Measurements from ENCODE around the gene IQGAP2.

Gene IQGAP2

DNA sequence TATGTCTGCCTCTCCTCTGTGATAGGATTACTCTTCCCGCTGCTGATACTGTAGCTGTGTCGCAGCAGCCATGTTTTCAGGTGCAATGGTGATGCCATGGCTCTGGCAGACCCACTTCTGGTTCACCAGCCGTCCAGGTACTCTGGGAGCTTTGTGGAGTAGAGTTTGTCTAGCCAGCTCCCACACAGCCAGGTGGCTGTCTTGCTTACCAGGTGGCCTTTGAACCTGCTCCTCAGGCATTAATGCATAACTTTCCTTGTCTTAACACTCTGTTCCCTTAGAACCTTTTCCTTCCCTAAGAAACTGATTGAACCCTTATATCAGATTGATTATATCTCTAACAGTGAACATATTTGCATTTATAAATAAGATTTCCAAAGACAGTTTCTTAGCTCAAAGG, 177.9 kb downstream of the IQGAP2 start:
- H3K36me3 ChIP-seq (ENCODE audit: control insufficient read depth in 2 of 2, insufficient read depth in 2 of 2, low read length in 2 of 2) = no peaks in the 10 kb centered on the region
- H3K9me3 ChIP-seq (ENCODE audit: control insufficient read depth in 2 of 2, low read length in 2 of 2) = no peaks in the 10 kb centered on the region
- H3K27ac ChIP-seq (ENCODE audit: low read depth in 2 of 2, low read length in 2 of 2) = no peak overlapping the region
- H3K4me1 ChIP-seq (ENCODE audit: control insufficient read depth in 2 of 2, insufficient read depth in 2 of 2, low read length in 2 of 2) = peaks cover 11 to 15% of the 10 kb centered on the region in 2 donors
- H3K9ac ChIP-seq (ENCODE audit: low read depth in 1 of 2, low read length in 2 of 2) = no peak overlapping the region
- H3K4me3 ChIP-seq (ENCODE audit: low read length in 2 of 2) = no peak overlapping the region
- H3K27me3 ChIP-seq (ENCODE audit: control insufficient read depth in 2 of 2, insufficient read depth in 2 of 2, low read length in 2 of 2) = no peaks in the 10 kb centered on the region

DNA sequence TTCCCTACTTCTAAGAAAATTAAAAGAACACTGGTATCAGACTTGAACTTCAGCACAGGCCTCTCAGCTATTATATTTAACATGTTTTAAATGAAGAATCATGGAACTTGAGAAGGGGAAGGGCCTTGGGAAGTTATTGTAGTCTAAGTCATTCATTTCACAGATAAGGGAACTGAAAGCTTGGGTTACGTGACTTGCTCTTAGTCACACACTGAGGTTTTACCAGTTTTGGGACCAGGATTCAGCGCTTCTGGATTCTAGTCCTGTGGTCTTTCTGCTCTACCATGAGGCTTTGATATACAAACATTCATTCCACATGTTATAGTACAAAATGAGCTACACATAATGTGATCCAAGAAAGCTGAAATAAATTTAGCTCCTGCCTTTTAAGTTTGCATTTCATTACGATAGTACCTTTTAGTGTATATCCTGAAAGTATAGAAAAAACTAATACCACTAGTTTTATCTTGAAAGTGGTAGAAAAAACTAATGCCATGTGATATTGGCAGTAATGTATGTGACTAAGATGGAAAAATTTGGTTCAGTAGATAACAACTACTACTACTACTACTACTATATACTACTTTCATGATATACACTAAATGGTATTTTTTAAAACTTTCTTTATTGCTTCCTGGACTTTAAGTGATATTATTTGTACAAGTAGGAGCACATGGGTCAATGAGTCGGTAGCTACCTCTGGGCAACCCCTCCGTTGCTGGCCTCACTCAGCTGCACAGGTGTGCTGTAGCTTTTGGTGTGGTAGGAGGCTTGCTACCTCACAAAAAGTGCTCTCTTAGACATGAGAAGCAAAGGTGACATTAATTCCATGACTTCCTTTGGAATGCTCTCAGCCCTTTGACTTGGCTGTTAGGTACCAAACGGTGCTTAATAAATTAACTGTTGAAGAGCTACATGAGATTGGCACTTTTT, 179.4 kb downstream of the IQGAP2 start:
- peaks cover 11 to 18% of the 10 kb centered on the region in 2 donors for H3K4me1 ChIP-seq (ENCODE audit: control insufficient read depth in 2 of 2, insufficient read depth in 2 of 2, low read length in 2 of 2)
- H3K9me3 ChIP-seq (ENCODE audit: control insufficient read depth in 2 of 2, low read length in 2 of 2) = no peaks in the 10 kb centered on the region
- no peak overlapping the region for H3K9ac ChIP-seq (ENCODE audit: low read depth in 1 of 2, low read length in 2 of 2)
- H3K27ac ChIP-seq (ENCODE audit: low read depth in 2 of 2, low read length in 2 of 2) = peak overlapping the region in 1 of 2 donors; percentile 62
- H3K27me3 ChIP-seq (ENCODE audit: control insufficient read depth in 2 of 2, insufficient read depth in 2 of 2, low read length in 2 of 2) = no peaks in the 10 kb centered on the region
- no peak overlapping the region for H3K4me3 ChIP-seq (ENCODE audit: low read length in 2 of 2)
- H3K36me3 ChIP-seq (ENCODE audit: control insufficient read depth in 2 of 2, insufficient read depth in 2 of 2, low read length in 2 of 2) = no peaks in the 10 kb centered on the region

DNA sequence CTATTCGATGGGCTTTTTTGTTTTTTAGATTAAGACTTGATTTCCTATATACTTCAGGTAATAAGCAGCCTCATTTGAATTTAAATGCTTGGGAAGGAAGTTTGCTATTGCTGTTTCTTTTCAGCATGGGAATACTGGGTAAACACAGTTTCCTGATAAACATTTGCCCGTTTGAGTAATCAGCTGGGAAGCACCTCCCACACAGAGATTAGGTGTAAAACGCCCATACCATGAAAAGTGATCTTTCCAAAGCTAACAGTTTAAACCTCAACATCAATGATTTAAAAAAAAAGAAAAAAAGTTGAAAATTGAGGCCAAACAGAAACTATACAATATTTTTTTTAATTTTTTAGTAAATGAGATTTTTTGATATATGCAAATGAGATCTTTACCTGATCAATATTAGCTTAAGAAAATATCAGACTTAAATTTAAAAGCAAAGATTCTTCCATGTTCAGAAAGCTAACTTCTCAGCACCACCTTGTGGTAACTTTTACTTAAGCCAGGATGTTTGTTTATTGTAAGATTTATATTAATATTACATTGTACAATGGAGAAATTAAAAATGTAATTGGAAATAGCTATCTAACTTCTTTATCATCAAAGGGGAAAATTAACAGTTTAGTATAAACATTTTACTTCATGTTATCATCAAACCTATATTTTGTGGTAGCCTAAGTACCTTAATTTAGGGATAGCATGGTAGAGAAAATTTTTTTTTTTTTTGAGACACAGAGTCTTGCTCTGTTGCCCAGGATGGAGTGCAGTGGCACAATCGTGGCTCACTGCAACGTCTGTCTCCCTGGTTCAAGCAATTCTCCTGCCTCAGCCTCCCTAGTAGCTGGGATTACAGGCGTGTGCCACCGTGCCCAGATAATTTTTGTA, 180.3 kb downstream of the IQGAP2 start:
- H3K4me3 ChIP-seq (ENCODE audit: low read length in 2 of 2) = no peak overlapping the region
- no peaks in the 10 kb centered on the region for H3K9me3 ChIP-seq (ENCODE audit: control insufficient read depth in 2 of 2, low read length in 2 of 2)
- H3K9ac ChIP-seq (ENCODE audit: low read depth in 1 of 2, low read length in 2 of 2) = no peak overlapping the region
- no peaks in the 10 kb centered on the region for H3K27me3 ChIP-seq (ENCODE audit: control insufficient read depth in 2 of 2, insufficient read depth in 2 of 2, low read length in 2 of 2)
- H3K36me3 ChIP-seq (ENCODE audit: control insufficient read depth in 2 of 2, insufficient read depth in 2 of 2, low read length in 2 of 2) = no peaks in the 10 kb centered on the region
- peak overlapping the region in 1 of 2 donors; percentile 62 for H3K27ac ChIP-seq (ENCODE audit: low read depth in 2 of 2, low read length in 2 of 2)
- H3K4me1 ChIP-seq (ENCODE audit: control insufficient read depth in 2 of 2, insufficient read depth in 2 of 2, low read length in 2 of 2) = peaks cover 11 to 18% of the 10 kb centered on the region in 2 donors

DNA sequence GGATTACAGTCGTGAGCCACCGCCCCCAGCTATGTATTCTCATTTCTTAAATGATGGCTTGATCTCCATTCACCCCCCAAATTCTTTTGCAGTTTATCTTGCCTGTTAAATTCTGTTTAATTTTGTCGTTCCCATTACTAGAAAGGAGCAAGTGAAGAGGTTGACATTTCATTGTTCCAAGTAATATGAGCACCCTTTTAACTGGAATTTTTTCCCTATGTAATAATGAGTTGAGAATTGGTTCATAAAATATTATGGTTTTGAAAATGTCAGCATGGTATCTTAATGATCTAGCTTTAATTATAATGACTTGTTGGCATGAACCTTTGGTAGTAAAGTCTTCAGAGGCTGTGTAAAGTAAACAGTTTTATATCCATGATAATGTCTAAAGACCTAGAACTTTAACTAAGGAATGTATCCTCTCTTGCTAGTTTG, 182.7 kb downstream of the IQGAP2 start:
- Histone ChIP-seq H3K4me1 (ENCODE audit: control insufficient read depth in 2 of 2, insufficient read depth in 2 of 2, low read length in 2 of 2) (peaks cover 9 to 16% of the 10 kb centered on the region in 2 donors), H3K9me3 (ENCODE audit: control insufficient read depth in 2 of 2, low read length in 2 of 2) (no peaks in the 10 kb centered on the region), H3K36me3 (ENCODE audit: control insufficient read depth in 2 of 2, insufficient read depth in 2 of 2, low read length in 2 of 2) (peaks cover 3 to 8% of the 10 kb centered on the region in 2 donors), H3K9ac (ENCODE audit: low read depth in 1 of 2, low read length in 2 of 2) (no peak overlapping the region), H3K27ac (ENCODE audit: low read depth in 2 of 2, low read length in 2 of 2) (no peak overlapping the region), H3K4me3 (ENCODE audit: low read length in 2 of 2) (no peak overlapping the region), H3K27me3 (ENCODE audit: control insufficient read depth in 2 of 2, insufficient read depth in 2 of 2, low read length in 2 of 2) (no peaks in the 10 kb centered on the region)

DNA sequence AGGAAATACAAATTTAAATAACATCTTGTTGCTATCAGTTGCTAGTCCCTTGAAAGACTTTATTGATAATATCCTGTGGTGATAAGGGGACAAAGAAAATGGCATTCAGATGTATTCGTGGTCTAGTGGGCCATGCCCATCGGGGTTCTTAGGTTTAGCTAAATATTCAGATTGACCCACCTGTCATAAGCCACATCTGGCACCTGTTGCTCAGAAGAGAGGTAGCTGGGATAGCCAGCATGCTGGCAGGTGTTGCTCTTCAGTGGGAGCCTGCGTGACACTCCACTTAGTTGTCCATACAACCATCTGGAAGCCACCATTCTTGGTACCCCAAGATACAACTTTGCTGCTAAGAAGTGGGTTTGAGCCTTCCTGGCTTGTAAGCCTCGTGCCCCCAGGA, 183.4 kb downstream of the IQGAP2 start:
- Histone ChIP-seq H3K4me1 (ENCODE audit: control insufficient read depth in 2 of 2, insufficient read depth in 2 of 2, low read length in 2 of 2) (peaks cover 6 to 10% of the 10 kb centered on the region in 2 donors), H3K27me3 (ENCODE audit: control insufficient read depth in 2 of 2, insufficient read depth in 2 of 2, low read length in 2 of 2) (no peaks in the 10 kb centered on the region), H3K36me3 (ENCODE audit: control insufficient read depth in 2 of 2, insufficient read depth in 2 of 2, low read length in 2 of 2) (peaks cover 10 to 13% of the 10 kb centered on the region in 2 donors), H3K9me3 (ENCODE audit: control insufficient read depth in 2 of 2, low read length in 2 of 2) (no peaks in the 10 kb centered on the region), H3K9ac (ENCODE audit: low read depth in 1 of 2, low read length in 2 of 2) (no peak overlapping the region), H3K27ac (ENCODE audit: low read depth in 2 of 2, low read length in 2 of 2) (no peak overlapping the region), H3K4me3 (ENCODE audit: low read length in 2 of 2) (no peak overlapping the region)

DNA sequence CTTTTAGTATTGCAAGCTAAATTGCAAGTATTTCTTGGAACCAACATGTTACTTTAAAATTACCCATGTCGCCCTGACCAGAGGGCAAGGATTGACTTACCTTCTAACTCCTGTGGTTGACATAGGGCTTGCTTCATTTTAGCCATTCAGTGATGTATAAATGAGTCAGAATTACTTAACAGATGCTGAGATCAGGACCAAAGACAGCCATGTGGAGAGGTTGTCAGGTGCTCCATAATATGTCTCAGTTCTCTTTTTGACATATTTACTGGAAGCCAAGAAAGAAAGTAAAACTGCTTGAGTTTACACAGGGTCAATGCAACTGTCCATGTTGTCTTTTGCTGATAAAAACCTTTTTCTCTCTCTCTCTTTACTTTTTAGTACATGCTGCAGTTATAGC, 186.9 kb downstream of the IQGAP2 start:
- Histone ChIP-seq H3K4me3 (ENCODE audit: low read length in 2 of 2) (no peak overlapping the region), H3K9me3 (ENCODE audit: control insufficient read depth in 2 of 2, low read length in 2 of 2) (no peaks in the 10 kb centered on the region), H3K27ac (ENCODE audit: low read depth in 2 of 2, low read length in 2 of 2) (no peak overlapping the region), H3K27me3 (ENCODE audit: control insufficient read depth in 2 of 2, insufficient read depth in 2 of 2, low read length in 2 of 2) (no peaks in the 10 kb centered on the region), H3K9ac (ENCODE audit: low read depth in 1 of 2, low read length in 2 of 2) (no peak overlapping the region), H3K36me3 (ENCODE audit: control insufficient read depth in 2 of 2, insufficient read depth in 2 of 2, low read length in 2 of 2) (peaks cover 18 to 20% of the 10 kb centered on the region in 2 donors), H3K4me1 (ENCODE audit: control insufficient read depth in 2 of 2, insufficient read depth in 2 of 2, low read length in 2 of 2) (peaks cover 0 to 3% of the 10 kb centered on the region in 2 donors)

DNA sequence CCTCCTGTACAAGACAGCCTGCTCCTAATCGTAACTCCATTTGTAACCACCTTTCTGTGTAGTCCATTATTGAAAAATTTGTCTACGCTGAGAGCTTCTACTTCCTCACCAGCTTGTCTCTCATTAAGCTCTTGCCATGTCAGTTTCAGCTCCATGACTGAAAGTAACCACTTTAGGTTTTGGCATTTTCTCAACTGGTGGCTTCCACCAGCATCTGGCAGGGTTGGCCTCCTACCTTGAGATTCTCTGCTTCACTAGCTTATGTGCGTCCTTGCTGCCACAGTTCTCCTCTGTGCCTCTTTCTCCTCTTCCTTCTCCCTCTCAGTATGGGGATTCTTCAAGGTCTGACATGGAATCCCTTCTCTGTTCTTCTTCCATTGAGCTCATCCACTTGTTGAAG, 188.3 kb downstream of the IQGAP2 start:
- H3K27ac ChIP-seq (ENCODE audit: low read depth in 2 of 2, low read length in 2 of 2) = no peak overlapping the region
- no peaks in the 10 kb centered on the region for H3K27me3 ChIP-seq (ENCODE audit: control insufficient read depth in 2 of 2, insufficient read depth in 2 of 2, low read length in 2 of 2)
- no peak overlapping the region for H3K4me3 ChIP-seq (ENCODE audit: low read length in 2 of 2)
- peaks cover 20% of the 10 kb centered on the region in 2 donors for H3K36me3 ChIP-seq (ENCODE audit: control insufficient read depth in 2 of 2, insufficient read depth in 2 of 2, low read length in 2 of 2)
- H3K4me1 ChIP-seq (ENCODE audit: control insufficient read depth in 2 of 2, insufficient read depth in 2 of 2, low read length in 2 of 2) = peaks cover 0 to 3% of the 10 kb centered on the region in 2 donors
- no peaks in the 10 kb centered on the region for H3K9me3 ChIP-seq (ENCODE audit: control insufficient read depth in 2 of 2, low read length in 2 of 2)
- H3K9ac ChIP-seq (ENCODE audit: low read depth in 1 of 2, low read length in 2 of 2) = no peak overlapping the region

DNA sequence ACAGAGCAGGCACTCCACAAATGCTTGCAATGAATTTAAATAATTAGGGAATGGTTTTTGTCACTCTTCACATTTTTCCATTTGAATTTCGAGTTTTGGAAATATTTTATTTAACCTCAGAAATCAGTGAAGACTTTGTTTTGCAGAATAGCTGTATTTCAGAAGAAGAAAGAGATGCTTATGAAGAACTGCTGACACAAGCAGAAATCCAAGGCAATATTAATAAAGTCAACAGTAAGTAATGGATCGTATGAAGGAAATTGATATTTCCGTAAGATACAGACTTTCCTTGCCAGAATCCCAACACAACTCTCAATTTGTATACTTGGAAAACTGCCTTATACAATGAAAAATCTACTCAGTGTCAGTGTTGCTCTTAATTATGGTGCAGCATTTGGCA, 189.6 kb downstream of the IQGAP2 start:
- Histone ChIP-seq H3K36me3 (ENCODE audit: control insufficient read depth in 2 of 2, insufficient read depth in 2 of 2, low read length in 2 of 2) (peaks cover 25 to 29% of the 10 kb centered on the region in 2 donors), H3K27me3 (ENCODE audit: control insufficient read depth in 2 of 2, insufficient read depth in 2 of 2, low read length in 2 of 2) (no peaks in the 10 kb centered on the region)

DNA sequence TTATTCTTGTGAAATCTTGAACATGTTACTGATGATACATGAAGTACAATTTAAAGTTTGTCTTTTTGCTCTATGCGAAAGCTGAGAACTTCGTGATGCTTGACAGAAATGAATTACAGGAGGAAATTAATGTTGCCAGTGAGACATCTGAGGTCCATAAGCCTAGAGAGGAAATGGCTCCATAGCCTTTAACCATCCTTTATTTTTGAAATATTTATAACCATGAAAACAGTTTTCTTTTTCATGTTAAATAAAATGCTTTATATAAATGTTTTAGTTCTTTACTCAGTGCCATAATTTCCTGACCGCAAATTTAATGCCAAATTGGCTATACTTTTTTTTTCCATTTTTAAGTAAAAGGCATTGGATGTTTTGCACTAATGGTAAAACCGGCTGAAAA, 191.0 kb downstream of the IQGAP2 start:
- H3K27me3 ChIP-seq (ENCODE audit: control insufficient read depth in 2 of 2, insufficient read depth in 2 of 2, low read length in 2 of 2) = no peaks in the 10 kb centered on the region
- H3K9ac ChIP-seq (ENCODE audit: low read depth in 1 of 2, low read length in 2 of 2) = no peak overlapping the region
- no peak overlapping the region for H3K4me3 ChIP-seq (ENCODE audit: low read length in 2 of 2)
- H3K36me3 ChIP-seq (ENCODE audit: control insufficient read depth in 2 of 2, insufficient read depth in 2 of 2, low read length in 2 of 2) = peaks cover 25 to 31% of the 10 kb centered on the region in 2 donors
- no peaks in the 10 kb centered on the region for H3K9me3 ChIP-seq (ENCODE audit: control insufficient read depth in 2 of 2, low read length in 2 of 2)
- H3K27ac ChIP-seq (ENCODE audit: low read depth in 2 of 2, low read length in 2 of 2) = no peak overlapping the region
- no peaks in the 10 kb centered on the region for H3K4me1 ChIP-seq (ENCODE audit: control insufficient read depth in 2 of 2, insufficient read depth in 2 of 2, low read length in 2 of 2)

More for the DNA sequence above, 189.6 kb downstream of the IQGAP2 start:
- Histone ChIP-seq H3K4me1 (ENCODE audit: control insufficient read depth in 2 of 2, insufficient read depth in 2 of 2, low read length in 2 of 2) (no peaks in the 10 kb centered on the region), H3K4me3 (ENCODE audit: low read length in 2 of 2) (no peak overlapping the region), H3K9ac (ENCODE audit: low read depth in 1 of 2, low read length in 2 of 2) (no peak overlapping the region), H3K27ac (ENCODE audit: low read depth in 2 of 2, low read length in 2 of 2) (no peak overlapping the region), H3K9me3 (ENCODE audit: control insufficient read depth in 2 of 2, low read length in 2 of 2) (no peaks in the 10 kb centered on the region)
